Muscle of arm (tissue), 14 donors: ENCODE measurements around the gene SLC9C2. TPM values are rescaled to one million over a fixed set of nuclear protein-coding genes. Genes with fewer than 3 reads are reported as not detected.
"Not testable (repeated sequence)": the region's sequence is repeated elsewhere in the genome, so short reads cannot be mapped to it uniquely, and the experiment has no call there.

ENCODE experiments used
- DNase-seq: peaks from one replicate; pipeline ENCODE4 v3.0.0-alpha.2; 2013
- long read RNA-seq, 11 donors: transcript quantifications; one replicate each; lab custom pipeline, GENCODE V29; 2026
- polyA plus RNA-seq, 12 donors: library from polyadenylated mRNA; unstranded; fragments of 120-200 nt; gene quantifications; one replicate each; pipeline ENCODE4 v1.2.1, GENCODE V29; 2013; ENCODE audit not compliant: insufficient read length in 12 of 12

Gene SLC9C2, protein sequence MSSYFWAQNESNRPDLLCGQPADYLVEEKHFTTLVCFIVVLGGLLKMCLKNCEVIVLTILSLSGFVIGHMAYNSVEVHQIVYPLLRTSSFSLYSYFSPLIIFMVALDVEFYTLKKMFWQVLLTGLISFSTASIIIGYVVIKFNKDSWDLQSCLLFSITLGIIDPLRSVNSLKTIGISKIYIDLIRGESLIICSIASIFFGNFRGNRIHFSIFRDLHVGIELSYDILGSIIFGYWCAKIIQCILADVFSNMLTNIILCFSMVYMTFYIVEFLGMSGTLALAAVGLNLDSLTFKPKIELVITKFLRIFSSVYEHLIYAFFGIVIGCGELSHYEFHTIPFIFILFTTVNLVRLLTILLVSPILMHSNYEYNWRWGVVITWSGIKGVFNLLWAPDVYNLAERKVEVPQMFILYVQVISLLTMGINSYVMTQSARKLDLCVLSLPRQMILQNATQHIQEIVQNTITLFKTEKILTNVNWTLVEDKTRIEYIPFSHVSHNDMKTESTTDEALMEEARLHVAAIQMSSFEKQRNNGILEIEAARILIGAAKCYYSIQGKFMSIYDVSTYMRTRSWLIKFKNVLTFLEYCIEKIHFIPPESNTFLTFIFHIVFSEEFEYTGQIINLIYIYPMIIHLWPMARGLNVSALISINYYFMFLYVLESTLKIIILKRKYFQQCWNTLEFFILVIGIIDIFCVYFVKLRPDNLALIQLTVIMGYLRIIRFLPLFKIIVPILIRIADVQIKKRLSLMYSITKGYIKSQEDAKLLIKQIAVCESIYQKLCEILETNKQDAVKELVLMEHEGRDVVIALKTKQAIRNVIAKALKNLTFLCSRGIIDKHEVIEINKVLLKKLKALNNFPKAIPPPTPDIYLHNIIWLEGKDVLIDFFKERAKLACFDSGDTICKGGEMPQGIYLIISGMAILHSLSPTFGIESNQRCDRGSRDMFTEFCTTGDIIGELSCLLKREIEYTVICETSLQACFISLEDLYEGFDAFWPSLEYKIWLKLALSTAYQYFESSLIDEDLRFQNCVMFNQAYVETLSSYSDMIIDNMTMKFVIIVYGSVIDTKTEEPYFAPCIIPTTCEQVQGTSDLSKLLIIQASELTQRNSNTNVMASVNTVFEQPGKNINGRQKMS
- polyA plus RNA-seq, result under 1 TPM in 2 of 12 donors, not detected in 10; 0.36 to 0.37 TPM
- long read RNA-seq, donor 1, result 0 reads
- long read RNA-seq, donor 2, partial matches to known transcripts, result 7 of 7 reads
- long read RNA-seq, donor 2, other reads (novel, unspliced or antisense), result 0 of 7 reads
- long read RNA-seq, donor 3, result 0 reads
- long read RNA-seq, donor 4, result 0 reads
- long read RNA-seq, donor 5, result 0 reads
- long read RNA-seq, donor 6, result 0 reads
- long read RNA-seq, donor 7, result 0 reads
- long read RNA-seq, donor 8, result 0 reads
- long read RNA-seq, donor 9, result 0 reads
- long read RNA-seq, donor 10, result 0 reads
- long read RNA-seq, donor 11, result 0 reads

DNA sequence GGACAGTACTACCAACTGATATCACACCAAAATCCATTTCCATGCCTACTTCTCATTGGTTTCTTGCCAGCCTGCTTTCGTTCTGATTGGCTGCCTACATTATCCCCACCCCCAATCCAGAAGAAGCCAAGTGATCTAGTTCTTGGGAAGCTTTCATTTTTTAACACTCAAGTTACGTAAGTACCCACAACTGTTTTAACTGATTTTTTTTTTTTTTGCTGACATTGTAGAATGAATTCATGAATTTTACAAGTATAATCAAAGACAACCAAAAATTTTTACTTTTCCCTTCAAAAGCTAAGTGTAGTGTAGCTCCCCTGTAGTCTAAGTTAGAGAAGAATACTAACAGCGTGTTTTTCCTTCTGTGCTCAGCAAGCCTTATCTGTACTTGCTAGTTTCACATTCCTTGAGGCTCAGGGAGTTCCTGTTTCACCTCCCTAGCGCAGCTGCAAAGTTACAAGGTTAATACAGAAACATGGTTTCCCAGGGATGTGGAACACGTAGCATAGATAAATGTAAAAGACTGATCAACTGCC lies at the start of gene SLC9C2:
SLC9C2 (minus strand) TSS at position 17 of the 536 bp plus-strand sequence. CDS start 1,296 bp downstream, outside the sequence.
- no peak for DNase-seq

DNA sequence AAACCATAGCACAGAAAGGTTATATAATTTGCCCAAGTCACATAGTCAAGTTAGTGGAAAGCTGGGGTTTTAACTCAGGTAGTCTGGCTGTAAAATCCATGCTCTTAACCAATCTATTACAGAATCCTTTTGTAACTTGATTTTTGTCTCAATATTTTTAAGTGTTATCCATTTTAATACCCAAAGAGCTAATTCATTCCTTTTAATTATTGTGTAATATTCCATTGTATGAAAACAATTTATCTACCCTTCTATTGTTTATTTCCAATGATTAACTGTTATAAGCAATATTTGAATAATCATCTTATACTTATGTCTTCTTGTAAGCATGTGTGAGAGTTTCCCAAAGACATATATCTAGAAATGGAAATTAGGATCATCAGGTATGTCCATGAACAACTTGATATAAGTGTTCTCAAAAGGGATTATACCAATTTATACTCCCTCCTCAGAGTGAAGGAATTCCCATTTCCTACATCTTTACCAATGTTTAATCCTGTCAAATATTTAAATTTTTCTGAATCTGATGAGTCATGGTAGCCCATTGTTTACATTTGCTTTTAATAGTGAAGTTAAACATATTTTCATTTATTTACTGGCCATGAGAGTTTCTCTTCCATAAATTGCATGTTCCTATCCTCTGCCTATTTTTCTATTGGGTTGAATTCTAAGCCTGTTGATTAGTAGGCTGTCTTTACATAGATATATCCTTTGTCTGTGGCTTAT lies 46.2 kb upstream of the SLC9C2 start:
- DNase-seq, result no peak

DNA sequence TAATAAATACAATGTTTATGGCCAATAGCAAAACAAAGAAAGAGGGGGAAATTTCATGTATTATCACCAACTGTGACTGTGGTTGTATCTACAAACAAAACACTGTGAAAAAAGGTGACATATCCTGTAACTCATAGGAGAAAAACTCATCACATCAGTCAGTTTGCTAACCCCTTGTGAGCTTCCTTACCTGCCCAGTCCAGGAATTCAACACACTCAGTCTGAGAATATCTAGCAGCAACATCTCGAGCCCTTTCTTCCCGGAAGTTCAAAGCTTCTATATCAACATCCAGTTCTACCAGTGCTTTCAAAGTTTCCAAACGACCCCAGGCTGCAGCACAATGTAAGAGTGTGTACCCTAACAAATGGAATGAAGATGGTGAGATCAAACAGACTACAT lies 43.8 kb upstream of the SLC9C2 start:
- no peak for DNase-seq

DNA sequence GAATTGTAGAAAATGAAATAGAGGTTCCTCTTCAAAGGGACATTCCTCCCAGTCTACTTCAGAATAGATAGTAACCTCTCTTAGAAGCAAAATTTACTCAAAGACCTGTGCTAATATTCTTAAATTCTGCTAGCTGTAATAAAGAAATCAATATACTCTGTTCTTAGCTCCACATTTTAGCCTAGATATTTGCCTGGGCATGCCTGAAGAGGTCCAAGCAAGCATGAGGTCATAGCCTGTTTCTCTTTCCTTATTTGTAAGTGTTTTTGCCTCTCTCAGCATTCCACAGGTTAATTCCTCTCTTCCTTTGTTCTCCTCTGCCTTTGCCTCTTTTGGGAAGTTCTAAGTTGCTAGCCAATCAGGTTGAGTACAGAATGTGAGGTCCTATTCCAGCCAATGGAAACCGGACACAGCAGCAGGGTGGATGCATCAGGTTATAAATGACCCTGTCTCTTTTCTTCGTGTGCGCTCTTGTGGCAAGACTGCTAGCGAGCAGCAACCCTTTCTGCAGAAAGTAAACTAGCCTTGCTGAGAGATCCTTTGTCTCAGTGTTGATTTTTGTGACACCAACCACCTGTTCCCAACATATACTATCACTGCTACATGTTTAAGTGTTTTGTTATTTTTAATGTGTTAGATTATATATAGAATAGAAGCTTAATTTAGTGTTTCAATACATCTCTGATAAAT lies 39.7 kb upstream of the SLC9C2 start:
- not testable (repeated sequence) for DNase-seq

DNA sequence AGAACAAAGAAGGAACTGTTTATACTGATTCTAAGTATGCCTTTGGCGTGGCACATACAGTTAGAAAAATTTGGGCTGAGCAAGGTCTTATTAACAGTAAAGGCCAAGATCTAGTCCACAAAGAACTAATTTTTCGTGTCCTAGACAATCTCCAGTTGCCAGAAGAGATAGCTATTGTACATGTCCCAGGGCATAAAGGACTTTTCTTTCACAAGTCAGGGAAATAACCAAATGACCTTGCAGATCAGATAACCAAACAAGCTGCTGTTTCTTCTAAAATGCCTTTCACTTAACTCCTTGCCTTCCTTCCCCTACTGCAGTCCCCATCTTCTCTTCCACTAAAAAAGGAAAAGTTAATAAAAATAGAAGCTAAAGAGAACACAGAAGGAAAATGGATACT lies 36.2 kb upstream of the SLC9C2 start:
- DNase-seq, result no peak

DNA sequence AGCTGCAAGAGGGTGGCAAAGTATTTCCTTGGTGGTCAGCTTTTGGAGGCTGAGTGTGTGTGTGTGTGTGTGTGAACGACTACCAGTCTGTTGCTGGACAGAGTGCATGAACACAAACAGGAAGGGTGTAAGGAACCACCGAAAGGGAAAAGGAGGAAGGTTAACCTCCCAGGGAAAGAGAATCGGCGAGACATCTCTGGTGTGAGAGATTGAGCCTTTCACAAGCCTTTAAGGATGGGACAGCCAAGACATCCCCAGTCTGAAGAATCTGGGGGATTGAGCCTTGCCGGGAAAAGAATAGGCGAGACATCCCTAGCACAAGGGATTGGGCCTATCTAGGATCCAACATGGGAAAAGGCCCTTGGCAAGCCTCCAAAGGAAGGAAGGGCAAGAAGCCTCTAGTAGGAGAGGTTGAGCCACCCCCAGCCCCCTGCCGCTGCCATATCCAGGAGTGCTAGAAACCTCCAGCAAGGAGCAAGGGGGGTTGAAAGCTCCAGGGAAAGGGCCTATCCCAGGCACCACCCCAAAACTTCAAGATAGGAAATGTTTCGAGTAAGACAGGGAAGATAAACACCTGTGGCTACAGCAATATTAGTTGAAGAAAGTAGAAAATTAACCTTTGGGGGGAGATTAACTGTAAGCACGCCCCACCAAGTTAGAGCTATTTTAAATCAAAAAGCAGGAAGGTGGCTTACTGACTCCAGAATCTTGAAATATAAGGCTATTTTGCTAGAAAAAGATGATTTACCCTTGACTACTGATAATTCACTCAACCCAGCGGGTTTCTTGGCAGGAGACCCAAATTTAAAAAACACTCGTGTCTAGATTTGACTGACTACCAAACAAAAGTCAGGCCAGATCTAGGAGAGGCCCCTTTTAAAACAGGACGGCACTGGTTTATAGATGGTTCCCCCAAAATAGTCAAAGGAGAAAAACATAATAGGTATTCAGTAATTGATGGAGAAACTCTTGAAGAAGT lies 35.5 kb upstream of the SLC9C2 start:
- no peak for DNase-seq

DNA sequence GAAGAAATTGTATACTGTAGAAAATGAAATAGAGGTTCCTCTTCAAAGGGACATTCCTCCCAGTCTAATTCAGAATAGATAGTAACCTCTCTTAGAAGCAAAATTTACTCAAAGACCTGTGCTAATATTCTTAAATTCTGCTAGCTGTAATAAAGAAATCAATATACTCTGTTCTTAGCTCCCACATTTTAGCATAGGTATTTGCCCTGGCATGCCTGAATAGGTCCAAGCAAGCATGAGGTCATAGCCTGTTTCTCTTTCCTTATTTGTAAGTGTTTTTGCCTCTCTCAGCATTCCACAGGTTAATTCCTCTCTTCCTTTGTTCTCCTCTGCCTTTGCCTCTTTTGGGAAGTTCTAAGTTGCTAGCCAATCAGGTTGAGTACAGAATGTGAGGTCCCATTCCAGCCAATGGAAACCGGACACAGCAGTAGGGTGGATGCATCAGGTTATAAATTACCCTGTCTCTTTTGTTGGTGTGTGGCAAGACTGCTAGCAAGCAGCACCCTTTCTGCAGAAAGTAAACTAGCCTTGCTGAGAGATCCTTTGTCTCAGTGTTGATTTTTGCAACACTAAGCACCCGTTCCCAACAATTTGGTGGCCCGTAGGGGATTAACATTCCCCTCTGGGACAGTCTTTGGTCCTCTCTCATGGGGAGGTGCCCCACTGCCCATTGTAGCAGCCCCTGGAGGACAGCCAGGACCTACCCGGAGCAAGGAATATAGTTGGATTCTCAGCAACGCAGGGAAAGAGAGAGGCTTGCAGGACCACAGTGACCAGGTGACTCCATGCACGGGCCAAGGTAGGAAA lies 34.6 kb upstream of the SLC9C2 start:
- DNase-seq, result not testable (repeated sequence)

DNA sequence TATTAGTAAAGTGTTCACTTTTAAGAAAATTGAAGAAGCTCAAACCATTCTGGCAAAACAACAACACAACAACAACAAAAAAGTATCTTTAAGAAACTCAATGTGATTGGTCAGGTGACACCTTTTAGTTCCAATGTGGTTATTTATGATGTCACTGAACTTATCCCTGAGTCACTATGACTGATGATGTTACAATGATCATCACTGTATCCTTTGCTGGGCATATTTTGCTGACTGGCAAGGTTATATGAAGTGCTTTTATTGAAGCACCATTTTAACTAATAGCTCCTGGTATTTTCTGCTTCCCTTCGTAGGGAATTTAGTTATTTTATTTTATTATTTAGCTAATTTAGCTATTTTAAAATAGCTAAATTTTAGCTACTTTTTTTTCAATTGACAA lies 32.2 kb upstream of the SLC9C2 start, which contains the start of gene TEX50:
TEX50 (plus strand) TSS at position 223 of the 400 bp plus-strand sequence. CDS start 184 bp downstream, outside the sequence.
- no peak for DNase-seq

DNA sequence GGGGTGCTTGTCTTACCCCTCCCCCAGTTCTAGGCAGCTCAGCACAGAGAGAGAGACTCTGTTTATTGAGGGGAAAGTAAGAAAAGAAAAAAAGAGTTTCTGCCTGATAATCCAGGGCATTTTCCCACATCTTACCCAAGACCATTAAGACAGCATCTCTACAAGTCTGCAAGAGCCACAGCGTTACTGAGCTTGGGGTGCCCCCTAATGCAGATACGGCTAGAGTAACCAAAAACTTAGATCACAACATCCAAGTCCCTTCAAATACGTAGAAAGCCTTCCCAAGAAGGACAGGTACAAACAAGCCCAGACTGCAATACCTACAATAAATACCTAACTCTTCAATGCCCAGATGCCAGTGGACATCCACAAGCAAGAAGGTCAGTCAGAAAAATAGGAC lies 26.0 kb upstream of the SLC9C2 start:
- DNase-seq, result no peak

DNA sequence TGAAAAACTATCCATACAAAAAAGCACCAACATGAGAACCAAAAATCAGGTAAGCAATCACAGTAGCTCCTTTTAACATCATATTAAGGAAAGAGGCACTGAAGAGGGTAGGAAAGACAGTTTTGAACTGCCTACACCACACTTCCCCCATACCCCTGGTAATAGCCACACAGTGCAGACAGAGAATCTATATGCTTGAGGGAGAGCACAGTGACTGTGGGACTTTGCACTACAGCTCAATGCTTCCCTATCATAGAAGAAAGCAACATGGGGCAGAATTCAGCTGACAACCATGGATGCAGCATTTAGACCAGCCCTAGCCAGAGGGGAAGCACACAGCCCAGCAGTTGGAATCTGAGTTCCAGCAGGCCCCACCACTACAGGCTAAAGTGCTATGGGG lies 24.4 kb upstream of the SLC9C2 start:
- DNase-seq, result no peak

DNA sequence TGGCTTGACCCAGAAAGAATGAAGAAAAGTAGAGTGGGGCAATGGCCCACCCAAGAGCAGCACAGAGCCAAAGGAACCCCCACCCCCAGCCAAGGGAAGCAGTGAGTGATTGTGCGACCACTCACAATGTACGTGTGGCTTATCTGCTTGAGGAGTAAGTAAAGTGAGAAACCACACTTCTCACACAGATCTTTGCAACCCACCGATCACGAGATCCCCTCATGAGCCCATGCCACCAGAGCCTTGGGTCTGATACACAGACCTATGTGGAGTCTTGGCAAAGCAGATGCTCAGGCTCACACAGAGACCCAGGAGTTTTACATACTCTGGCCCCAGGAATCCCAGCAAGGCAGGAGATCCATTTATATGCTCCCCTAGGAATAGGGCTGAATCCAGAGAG lies 14.0 kb upstream of the SLC9C2 start:
- no peak for DNase-seq

DNA sequence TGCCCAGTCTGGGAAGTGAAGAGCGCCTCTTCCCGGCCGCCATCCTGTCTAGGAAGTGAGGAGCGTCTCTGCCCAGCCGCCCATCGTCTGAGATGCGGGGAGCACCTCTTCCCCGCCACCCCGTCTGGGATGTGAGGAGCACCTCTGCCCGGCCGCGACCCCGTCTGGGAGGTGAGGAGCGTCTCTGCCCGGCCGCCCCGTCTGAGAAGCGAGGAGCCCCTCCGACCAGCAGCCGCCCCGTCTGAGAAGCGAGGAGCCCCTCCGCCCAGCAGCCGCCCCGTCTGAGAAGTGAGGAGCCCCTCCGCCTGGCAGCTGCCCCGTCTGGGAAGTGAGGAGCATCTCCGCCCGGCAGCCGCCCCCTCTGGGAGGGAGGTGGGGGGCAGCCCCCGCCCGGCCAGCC lies 10.2 kb upstream of the SLC9C2 start:
- DNase-seq, result not testable (repeated sequence)

DNA sequence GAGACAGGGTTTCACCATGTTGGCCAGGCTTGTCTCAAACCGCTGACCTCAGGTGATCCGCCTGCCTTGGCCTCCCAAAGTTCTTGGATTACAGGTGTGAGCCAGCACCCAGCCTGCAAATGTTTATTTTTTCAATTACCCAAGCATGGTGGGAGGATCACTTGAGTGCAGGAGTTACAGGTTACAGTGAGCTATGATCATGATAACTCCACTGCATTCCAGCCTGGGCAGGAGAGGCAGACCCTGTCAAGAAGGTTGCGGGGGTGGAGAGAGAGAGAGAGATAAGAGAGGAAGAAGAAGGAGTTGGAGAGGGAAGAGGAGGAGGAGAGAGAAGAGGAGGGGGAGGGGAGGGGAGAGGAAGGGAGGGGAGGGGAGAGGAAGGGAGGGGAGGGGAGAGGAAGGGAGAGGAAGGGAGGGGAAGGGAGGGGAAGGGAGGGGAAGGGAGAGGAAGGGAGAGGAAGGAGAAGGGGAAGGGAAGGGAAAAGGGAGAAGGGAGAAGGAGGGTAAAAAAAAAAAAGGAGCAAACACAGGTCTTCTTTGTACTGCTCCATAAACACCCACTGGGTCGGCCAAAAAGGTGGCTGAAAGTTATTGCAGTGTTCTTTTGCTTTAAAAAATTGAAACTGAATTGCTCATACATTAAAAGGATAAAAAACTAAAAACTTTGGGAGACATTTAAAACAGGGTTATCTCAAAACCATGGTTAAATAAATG lies 5.8 kb upstream of the SLC9C2 start:
- DNase-seq, result no peak

DNA sequence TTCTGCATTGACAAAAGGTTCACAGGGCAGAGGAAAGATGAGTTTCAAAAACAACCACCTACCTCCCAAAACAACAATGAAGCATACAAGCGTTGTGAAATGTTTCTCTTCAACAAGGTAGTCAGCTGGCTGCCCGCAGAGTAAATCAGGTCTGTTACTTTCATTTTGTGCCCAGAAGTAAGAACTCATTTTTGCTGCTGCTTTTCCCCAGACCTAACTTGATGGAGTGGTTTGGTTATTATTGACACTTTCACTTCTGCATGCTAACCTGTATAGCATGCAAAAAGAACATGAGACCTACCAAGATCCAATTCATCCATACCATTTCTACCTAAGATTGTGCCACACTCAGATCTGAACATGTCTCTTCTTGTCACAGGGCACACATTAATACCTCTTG lies 1.3 kb downstream of the SLC9C2 start:
- no peak for DNase-seq

DNA sequence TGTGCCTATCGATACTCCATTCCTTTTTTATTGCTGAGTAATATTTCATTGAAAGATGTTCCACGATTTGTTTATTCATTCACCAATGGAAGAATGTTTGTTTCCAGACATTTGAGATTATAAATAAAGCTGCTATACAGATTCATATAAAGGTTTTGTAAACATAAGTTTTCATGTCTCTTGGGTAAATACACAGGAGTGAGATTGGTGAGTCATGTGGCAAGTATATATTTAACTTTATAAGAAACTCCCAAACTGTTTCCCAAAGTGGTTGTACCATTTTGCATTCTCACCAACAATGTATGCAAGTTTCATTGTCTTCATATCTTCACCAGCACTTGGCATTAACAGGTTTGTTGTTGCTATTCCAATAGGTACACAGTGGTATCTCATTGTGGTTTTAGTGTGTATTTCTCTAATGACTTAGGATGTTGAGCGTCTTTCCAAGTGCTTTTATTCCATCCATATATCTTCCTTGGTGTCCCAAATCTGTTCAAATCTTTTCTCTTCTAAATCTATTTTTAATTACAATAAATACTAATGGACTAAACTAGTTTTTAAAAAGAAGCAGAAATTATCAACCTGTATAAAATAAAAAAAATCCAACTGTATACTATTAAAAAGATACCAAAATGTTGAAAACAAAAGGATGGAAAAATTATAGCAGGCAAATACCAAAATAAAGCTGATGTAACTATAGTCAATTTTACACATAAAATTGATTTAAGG lies 6.6 kb downstream of the SLC9C2 start:
- no peak for DNase-seq

DNA sequence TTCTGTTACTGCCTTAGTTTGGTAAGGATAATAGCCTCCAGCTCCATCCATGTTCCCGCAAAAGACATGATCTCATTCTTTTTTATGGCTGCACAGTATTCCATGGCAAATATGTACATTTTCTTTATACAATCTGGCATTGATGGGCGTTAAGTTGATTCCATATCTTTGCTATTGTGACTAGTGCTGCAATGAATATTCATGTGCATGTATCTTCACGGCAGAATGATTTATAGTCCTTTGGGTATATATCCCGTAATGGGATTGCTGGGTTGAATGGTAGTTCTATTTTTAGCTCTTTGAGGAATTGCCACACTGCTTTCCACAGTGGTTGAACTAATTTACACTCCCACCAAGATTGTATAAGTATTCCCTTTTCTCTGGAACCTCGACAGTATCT lies 11.7 kb downstream of the SLC9C2 start:
- not testable (repeated sequence) for DNase-seq
